GM18519 (cell line): ENCODE data around the gene AKT1.

ENCODE experiments used
- ATAC-seq: cut with Tn5 transposase; IDR thresholded peaks from one replicate; pipeline ENCODE4 v1.9.1; 2021; ENCODE audit warnings: mild to moderate bottlenecking, moderate library complexity; ENCODE audit not compliant: unreplicated experiment, low FRiP score

Gene AKT1

DNA sequence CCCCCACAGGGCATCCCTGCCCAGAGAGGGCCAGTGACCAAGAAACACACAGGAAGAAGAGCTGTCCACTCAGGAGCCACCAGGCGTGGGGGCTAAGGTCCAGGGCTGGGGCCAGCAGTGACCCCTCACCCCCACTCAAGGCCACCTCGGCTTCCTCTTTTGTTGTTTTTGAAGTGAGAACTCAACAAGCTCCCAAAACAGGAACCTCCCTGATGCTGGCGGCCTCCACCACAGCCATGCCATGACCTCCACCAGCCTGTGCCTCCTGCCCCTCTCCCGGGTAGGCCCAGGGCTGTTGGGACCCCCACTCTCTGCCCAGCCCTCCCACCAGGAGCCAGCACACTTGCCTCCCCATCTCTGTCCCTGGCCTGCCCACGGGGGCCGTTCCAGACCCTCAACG is 7.8 kb downstream of the AKT1 start:
- ATAC-seq, result no peak

DNA sequence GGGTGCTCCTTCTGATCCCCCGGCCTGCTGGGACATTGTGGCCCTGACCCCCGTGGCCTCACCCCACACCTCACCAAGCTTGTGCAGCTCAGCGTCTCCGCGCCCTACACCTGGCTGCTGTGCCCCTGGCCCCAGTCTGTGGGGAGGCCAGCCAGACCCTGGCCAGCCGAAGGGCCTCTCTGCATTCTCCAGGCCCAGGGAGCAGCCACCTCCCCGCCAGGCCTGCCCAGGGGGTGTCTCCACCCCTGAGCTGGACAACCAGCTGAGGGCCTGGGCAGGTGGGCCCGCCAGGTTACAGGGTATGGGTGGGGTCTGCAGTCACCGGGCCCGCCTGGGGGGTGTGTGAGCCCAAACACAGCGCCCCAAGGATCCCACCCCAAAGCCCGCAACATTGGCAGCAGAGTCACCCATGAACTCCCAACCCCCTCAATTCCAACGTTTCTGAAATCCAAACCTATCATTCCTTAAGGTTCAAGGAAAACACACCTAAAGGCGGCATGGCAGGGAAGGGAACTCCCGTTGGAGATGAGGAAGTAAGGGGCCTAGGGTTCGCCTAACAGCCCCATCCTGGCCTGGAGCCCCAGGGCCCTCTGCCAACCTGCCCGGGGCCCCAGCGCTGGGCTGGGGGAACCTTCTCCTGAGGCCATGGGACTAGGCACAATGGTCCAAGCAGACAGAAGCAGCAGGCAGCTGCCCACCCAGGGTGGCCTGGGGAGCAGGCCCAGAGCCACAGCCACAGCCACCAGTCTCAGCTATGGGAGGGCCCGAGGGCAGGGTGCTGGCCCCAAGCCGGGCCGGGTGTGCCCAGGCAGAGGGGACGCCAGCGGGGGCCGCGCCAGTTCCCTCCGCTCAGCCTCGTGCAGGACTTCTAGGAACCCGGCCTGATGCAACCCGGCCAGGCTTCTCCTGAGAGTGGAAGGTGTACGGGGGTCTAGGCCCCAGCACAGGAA is 8.5 kb downstream of the AKT1 start:
- ATAC-seq, result no peak

DNA sequence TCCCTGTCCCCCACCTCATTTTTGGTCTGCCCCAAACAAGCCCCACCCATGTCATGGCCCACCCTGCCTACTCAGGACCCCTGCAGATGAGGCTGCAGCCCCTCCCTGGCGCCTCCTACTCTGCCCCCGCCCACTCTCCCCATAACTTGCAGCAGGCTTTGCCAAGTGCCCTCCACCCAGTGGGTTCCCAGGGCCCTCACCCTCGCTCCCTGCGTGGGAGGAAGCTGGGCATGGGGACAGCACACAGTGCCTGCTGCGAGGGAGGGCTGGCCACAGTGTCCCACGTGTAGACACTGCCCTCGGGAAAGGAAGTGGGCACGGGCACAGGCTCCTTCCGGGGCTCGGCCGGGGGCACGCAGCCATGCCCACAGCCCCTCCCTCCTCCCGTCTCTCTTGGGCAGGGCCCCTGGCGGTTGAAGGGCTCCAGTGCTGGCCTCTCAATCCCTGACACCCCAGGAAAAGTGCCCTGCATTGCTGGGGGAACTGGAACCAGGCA is 9.4 kb downstream of the AKT1 start:
- no peak for ATAC-seq

DNA sequence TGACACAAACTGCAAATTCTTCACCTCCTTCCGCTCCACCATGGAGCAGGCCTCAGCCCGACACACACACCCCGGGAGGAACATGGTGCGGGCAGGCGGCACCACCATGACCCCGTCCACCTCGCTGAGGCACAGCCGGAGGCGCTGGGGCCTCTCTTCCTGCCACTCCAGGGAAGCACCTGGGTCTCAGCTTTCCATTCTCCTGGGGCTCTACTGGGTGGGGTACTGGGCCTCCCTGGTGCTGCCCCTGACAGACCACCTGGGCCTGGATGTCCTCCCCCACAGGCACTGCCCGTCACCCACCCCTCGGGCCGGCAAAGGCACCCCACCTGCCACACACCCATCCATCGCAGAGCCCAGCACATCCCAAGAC is 9.9 kb downstream of the AKT1 start:
- no peak for ATAC-seq

DNA sequence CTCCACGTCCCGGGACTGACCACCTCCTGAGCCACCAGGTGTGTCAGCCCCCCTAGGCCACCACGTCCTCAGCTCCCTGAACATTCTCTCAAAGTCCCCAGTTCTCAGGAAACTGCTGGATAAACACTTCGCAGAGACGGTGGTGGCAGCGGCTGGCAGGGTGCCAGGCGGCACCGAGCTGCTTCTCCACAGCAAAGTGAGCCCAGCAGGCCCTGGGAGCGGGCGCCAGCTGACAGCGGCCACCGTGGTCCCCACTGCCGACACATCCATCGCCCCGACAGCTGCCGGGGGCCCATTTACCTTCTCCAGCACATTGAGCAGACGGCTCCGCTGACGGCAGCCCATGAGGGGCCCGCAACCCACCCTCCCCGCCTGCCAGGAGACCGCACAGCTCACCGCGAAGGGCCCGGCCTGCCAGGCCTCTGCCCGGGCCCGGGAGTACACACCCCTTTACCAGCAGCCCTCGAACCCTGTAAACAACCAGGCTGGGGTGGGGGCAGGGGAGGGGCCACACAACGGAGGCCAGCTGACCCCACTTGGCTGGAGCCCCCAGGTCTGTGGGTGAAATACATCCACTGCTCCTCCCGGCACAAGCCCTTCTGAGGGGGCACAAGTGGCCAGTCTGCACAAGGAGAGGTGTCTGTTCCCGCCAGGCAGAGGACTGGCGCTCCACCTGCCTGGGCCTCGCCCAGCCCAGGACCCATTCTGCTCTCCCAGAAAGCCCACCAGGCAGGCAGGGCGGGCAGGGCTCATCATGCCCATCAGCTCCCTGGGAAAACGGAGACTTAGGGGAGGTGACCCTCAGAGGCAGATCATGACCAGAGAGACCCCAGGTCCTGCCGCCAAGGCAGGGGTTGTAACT is 10.5 kb downstream of the AKT1 start:
- ATAC-seq, result no peak

DNA sequence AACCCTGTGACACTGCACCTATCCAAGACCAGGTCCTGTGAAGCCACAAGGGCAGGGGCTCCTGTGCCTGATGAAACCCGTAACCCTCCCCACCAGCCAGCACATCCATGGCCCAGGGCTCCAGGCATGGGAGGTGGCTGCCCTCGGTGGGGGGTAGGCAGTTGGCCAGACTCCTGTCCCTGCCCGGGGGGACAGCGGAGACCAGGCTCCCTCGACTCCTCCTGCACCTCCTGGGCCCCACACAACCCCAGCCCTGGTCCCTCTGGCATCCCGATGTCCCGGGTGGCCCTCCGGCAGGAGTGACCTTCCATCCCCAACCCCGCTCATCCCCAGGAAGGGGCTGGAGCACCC is 11.4 kb downstream of the AKT1 start:
- no peak for ATAC-seq

DNA sequence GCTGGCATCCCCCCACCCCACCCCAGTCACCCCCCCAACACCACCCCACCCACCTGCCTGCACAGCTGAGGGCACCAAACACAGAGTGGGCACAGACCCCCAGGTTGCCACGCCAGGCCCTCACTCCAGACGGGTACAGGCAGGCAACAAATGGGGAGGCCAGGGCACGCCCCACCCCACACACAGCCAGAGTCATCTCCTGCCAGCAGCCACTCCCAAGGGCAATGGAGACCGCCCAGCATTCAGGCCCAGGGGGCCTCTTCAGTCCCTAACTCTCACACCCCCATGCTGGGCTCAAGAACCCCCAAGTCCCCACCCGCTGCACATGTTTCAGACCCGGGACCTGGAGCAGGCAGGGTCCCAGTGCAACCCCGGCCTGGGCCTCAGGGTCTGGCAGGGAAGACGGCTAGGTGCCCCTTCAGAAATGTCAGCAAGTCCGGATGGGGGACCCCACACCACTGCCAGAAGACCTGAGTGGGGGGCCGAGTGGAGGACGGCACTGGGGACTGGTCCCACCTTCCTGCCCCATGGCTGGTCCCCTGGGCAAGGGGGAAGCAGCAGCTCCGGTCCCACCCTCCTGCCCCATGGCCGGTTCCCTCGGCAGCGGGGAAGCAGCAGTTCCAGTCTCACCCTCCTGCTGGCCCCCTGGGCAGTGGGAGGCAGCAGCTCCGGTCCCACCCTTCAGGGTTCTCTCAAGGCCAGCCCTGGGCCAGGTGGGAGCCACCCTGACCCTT is 11.9 kb downstream of the AKT1 start:
- no peak for ATAC-seq

DNA sequence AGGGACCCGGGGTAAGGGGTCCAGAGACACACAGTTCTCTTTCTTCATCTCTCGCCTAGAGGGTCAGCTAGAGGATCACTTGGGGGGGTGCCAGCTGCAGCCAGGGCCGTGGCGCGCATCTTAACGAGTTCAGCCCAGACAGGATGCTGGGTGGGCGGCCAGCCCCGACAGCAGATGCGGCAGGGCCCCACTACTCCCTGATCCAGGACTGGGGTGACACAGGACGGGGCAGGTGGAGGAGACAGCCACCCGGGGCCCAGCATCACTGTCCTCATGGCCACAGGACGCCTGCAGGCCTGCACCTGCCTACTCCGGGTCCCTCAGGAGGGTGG is 12.8 kb downstream of the AKT1 start:
- no peak for ATAC-seq

DNA sequence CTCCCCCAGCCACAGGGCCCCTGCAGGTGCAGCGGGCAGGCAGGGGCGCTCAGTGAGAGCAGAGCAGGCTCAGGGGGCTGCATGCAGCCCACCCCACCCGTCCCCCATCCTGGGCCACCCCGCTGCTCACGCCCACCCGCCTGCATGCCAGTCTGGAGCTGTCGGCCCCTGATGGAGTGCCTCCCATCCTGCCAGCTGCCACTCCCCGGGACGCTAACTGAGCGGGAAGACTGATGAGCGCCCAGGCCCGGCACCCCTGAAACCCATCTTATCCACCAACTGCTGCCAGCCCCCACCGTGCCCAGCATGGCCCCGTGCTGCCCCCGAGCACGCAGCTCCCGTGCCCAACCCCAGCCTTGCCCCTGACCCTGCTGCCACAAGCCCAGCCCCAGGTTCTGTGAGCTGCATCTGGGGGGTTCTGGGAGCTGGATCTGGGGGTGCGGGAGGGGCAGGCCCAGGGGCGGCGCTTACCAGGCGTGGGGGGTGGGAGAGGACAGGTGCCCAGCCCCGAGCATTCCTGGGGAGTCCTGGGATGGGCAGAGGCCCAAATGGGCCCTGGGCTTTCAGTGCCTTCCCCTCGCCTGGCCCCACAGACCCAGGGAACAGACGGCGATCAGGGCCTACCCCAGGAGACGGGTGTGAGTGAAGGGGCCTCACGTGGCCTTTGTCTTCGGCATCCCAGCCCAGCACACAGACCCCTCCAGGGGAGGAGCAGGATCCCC is 13.3 kb downstream of the AKT1 start:
- ATAC-seq, result no peak

DNA sequence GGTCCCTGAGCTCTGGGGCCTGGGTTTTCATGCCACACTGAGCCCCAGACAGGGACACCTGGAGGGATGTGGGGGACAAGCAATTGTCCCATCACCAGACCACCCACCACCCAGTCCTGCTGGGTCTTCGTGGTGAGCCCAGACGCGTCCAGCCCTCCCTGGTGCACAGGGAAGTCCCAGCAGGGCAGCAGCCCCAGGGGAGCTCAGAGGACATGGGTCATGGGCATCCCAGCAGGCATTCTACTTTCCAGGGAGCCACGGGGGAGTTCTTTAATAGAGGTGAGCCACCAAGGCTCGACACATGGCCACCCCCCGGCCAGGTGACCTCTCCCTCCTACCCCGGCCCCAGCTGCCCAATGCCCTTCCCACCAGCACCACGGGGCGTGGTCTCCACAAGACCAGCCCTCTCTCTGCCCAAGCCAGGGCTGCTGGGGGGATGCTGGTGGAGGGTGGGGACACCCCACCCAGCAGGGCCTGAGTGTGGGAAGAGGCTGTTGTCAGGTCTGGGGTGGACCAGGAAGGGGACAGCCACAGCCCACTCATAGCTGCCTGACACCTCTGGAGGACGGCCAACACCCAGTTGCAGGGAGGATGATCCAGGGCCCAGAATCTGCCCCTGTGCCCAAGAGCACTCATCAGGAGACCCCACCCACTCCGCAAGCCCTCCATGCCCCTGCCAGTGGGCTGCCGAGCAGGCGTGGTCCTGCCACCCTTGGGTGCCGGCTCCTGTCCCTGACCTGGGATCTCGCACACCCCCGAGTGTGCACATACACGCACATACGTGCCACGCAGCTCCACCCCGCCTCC is 14.1 kb downstream of the AKT1 start:
- ATAC-seq, result no peak

DNA sequence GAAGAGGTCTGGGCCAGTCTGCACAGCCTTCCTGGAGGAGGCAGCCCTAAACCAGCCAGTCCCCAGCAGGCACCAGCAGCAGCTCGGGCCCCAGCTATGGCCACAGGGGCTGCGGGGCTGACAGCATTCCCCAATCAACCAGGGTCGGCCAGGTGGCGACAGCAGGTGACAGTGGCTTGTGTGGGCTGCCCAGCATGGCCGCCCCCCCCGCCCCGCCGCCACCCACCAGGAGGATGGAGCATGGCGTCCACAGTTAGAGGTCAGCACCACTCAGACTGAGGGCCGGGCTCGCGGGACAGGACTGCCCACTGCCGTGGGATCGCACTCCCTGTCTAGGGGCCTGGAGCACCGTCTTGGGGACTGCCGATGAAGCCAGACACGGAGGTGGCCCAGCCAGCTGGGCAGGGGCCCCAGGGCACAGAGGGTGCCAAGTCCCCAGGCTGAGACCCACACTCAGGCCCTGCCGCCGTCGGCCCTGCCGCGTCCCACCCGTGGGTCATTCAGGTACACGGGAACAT is 15.0 kb downstream of the AKT1 start:
- ATAC-seq, result no peak

DNA sequence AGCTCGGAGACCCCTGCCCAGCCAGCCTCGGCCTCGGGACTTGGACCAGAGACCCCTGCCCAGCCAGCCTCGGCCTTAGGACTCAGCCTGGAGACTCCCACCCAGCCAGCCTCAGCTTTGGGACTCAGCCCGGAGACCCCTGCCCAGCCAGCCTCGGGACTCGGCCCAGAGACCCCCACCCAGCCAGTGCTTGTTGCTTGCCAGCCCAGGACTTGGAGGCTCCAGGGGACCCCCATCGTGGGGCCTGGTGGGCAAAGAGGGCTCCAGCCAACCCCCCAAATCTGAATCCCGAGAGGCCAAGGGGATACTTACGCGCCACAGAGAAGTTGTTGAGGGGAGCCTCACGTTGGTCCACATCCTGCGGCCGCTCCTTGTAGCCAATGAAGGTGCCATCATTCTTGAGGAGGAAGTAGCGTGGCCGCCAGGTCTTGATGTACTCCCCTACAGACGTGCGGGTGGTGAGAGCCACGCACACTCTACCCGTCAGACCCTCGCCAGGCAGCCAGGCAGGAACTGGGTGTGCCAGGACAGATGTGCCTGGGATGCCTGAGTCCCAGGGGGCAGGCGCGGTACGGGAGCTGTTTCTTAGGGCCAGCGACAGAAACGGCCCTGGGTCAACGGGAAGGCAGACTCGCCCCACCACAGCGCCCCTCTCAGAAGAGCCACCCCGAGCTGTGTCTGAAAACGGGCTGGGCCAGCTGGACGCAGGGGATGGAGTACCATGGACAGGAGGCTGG is 15.6 kb downstream of the AKT1 start:
- ATAC-seq, result no peak

DNA sequence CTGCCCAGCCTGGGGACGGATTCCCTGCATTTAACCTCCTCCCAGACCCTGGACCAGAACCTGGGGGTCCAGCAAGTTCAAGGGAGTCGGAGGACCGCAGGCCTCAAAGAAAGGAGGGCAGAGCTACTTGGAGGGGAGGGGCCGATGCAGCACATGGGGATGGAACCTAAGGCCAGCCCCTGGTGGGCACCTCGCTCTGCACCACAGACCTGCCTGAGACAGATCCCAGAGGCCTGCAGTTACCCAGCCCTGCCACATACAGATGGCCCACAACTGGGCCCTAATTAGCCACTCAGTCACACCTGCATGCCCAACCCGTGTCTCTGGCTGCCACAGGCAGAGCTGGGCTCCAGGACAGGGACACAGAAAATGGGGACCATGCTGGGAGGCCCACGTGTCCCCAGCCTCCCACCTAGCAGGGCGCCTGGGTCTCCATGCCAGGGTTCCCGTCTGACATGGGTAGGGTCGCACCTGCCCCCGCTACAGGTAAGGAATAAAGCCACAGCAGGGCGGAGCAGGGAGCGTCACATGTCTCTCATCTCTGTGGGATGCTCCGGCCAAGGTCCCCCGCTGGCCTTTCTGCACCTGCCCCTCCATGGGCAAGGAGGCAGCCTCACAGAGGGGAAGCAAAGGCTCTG is 16.7 kb downstream of the AKT1 start:
- ATAC-seq, result no peak

DNA sequence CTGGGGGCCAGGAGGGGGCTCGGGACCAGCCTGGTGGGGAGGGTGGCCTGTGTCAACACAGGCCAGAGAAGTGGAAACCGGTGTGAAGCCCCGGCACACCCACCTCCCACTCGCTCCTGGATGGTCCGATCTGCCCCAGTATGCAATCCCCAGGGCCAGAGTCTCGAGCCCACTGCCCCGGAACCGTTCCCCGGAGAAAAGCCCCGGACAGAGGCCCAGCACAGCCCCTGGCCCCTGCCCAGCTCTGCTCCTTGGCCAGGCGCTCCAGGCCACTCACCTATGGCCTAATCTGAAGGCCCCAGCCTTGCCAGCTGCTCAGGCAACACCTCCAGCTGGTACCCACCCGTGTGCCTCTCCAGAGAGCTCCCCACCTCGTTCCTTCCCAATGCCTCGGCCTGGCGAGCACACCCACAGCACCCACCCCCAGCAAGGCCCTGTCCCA is 17.7 kb downstream of the AKT1 start:
- ATAC-seq, result no peak

DNA sequence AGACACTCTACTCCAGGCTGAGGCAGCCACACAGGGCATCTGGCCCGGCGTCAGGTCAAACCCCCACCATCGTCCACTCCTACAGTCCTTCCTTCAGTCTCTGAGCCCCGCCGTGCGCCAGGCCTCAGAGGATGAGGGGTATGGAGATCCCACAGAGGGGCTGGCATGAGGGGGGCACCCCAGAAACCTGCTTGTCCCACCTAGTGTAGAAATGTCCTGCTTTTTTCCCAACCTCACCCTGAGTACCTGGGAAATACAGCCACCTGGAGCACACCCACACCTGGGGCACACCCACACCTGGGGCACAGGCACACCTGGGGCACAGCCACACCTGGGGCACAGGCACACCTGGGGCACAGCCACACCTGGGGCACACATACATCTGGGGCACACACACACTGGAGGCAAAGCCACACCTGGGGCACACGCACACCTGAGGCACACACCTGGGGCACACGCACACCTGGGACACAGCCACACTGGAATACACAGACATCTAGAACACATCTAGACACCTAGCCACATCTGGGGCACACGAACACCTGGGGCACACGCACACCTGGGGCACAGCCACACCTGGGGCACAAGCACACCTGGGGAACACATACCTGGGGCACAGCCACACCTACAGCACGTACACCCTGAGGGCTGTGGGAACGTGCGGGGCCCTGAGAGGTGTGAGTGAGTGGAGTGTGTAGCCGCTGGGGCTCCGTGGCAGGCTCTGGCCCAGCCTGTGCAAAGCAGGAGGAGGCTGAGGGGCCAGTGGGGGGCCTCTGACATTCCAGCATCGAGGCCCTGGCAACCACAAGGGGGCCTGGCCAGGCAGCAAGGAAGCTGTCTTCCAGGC is 18.4 kb downstream of the AKT1 start:
- ATAC-seq, result no peak

DNA sequence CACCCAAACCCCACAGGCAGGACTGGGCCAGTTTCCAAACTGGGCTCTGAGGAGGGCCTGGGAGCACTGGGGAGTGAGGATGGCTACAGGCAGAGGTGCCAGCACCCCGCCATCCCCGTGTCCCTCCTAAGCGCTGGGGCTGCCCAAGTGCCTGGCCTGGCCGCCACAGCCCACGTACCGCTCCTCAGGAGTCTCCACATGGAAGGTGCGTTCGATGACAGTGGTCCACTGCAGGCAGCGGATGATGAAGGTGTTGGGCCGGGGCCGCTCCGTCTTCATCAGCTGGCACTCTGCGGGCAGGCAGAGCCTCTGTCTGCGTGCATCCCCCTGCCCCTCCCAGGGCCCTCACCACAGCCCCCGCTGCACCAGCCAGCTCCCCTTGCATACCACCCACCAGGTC is 19.1 kb downstream of the AKT1 start:
- no peak for ATAC-seq

DNA sequence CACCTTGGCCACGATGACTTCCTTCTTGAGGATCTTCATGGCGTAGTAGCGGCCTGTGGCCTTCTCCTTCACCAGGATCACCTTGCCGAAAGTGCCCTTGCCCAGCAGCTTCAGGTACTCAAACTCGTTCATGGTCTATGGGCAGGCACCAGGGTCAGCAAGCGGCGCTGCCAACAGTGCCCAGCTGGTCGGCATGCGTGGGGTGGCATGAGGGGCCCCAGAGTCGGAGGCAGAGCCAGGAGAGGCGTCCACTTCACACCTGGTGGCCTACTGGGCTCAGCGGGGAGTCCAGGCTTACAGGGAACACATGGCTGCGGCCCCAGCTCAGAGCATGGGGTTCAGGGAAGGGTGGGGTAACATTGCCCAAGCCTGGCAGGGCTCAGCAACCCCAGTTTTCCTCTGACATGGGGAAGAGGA is 20.5 kb downstream of the AKT1 start:
- no peak for ATAC-seq
